Lung (tissue), 12 donors: ENCODE data around the gene COL17A1. TPM values are rescaled to one million over a fixed set of nuclear protein-coding genes. Genes with fewer than 3 reads are reported as not detected.

Source experiments
- ATAC-seq: fragments of 200-7000 bp; cut with Tn5 transposase; one replicate; pipeline ENCODE4 v1.9.1; 2020; ENCODE audit warnings: moderate number of reproducible peaks; ENCODE audit not compliant: insufficient read depth, low FRiP score
- DNase-seq, 3 donors: peaks; one replicate each; pipeline ENCODE4 v3.0.0-alpha.2; 2013 to 2017
- H3K27ac ChIP-seq, 2 donors: one replicate each; pipeline ENCODE4 v1.5.1; 2013; ENCODE audit warnings: mild to moderate bottlenecking in 2 of 2, moderate library complexity in 2 of 2, control low read depth in 1 of 2, inconsistent platforms in 1 of 2, low read depth in 1 of 2, low read length in 1 of 2
- H3K27me3 ChIP-seq, 3 donors: one replicate each; pipeline ENCODE4 v1.5.1; 2013; ENCODE audit warnings: low read length in 2 of 3; ENCODE audit not compliant: control insufficient read depth in 3 of 3, insufficient read depth in 3 of 3
- H3K36me3 ChIP-seq, 4 donors: one replicate each; pipeline ENCODE4 v1.5.1; 2013; ENCODE audit warnings: low read length in 4 of 4, mild to moderate bottlenecking in 1 of 4, moderate library complexity in 1 of 4; ENCODE audit not compliant: control insufficient read depth in 4 of 4, insufficient read depth in 4 of 4
- H3K4me1 ChIP-seq, 5 donors: one replicate each; pipeline ENCODE4 v1.5.1; 2013; ENCODE audit warnings: low read length in 5 of 5, mild to moderate bottlenecking in 2 of 5, moderate library complexity in 1 of 5; ENCODE audit not compliant: control insufficient read depth in 5 of 5, insufficient read depth in 5 of 5
- H3K4me3 ChIP-seq: one replicate; pipeline ENCODE4 v1.5.1; 2013; ENCODE audit warnings: mild to moderate bottlenecking, control low read depth, moderate library complexity
- H3K9ac ChIP-seq, 2 donors: one replicate each; pipeline ENCODE4 v1.5.1; 2013; ENCODE audit warnings: low read length in 2 of 2, control low read depth in 1 of 2; ENCODE audit not compliant: insufficient read depth in 1 of 2
- H3K9me3 ChIP-seq, 4 donors: one replicate each; pipeline ENCODE4 v1.5.1; 2013; ENCODE audit warnings: low read length in 3 of 4, mild to moderate bottlenecking in 1 of 4, moderate library complexity in 1 of 4; ENCODE audit not compliant: control insufficient read depth in 4 of 4, insufficient read depth in 3 of 4
- WGBS, 2 donors: extraction: QIAGEN DNeasy Blood & Tissue Kit; methylation state at CpG; one replicate each; pipeline ENCODE4 v1.1.7; 2013; 5-methylcytosine and 5-hydroxymethylcytosine counted together
- polyA plus RNA-seq, 2 donors: library from polyadenylated mRNA; stranded (reverse); fragments of 200-250 nt; gene quantifications; one replicate each; pipeline ENCODE4 v1.2.1, GENCODE V29; 2013
- total RNA-seq, 2 donors: library from RNA; depleted of rRNA in 1 of 2; stranded (reverse); fragments of >200 nt in 1 of 2; gene quantifications; one replicate each; pipeline ENCODE4 v1.2.1, GENCODE V29; 2014 to 2021
- TF ChIP-seq, protein P1 (sequence below): IDR thresholded peaks from 2 replicates; pipeline ENCODE4 v1.5.1; 2012; ENCODE audit warnings: mild to moderate bottlenecking; ENCODE audit errors: control extremely low read depth, extremely low read depth
- donor health status: control.
- donor health status: control.
- donor health status: Bipolar disorder and iron deficiency.
- donor health status: healthy.
- donor health status: DM: yes; HTN: yes; CAD: no.

The COL17A1 gene
- total and polyA plus RNA-seq, 4 donors = 0.92 to 2.5 (median 2.2) TPM

DNA sequence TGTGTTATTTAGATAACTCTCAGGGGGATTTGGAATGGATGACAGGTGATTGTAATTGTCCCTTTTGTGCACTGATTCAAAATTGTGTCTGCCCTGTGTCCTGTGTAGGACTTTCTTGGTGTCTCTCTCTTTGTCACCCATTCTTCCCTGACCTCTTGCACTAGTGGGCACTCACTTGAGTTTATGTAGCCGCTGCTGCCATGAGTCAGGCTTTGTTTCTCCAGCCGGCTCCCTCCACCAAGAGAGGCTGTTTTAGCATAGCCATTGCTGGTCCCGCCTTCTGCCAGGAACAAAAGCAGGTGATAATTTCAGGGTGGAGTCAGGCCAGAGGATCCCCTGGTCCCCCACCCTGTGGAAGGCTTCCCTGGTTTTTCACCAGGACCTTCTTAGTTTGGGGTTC is 8.4 kb downstream of the COL17A1 start:
- TF ChIP-seq, protein P1, sequence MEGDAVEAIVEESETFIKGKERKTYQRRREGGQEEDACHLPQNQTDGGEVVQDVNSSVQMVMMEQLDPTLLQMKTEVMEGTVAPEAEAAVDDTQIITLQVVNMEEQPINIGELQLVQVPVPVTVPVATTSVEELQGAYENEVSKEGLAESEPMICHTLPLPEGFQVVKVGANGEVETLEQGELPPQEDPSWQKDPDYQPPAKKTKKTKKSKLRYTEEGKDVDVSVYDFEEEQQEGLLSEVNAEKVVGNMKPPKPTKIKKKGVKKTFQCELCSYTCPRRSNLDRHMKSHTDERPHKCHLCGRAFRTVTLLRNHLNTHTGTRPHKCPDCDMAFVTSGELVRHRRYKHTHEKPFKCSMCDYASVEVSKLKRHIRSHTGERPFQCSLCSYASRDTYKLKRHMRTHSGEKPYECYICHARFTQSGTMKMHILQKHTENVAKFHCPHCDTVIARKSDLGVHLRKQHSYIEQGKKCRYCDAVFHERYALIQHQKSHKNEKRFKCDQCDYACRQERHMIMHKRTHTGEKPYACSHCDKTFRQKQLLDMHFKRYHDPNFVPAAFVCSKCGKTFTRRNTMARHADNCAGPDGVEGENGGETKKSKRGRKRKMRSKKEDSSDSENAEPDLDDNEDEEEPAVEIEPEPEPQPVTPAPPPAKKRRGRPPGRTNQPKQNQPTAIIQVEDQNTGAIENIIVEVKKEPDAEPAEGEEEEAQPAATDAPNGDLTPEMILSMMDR = no peak
- H3K9ac ChIP-seq = no peak overlapping the region
- WGBS, 2 donors = 75 to 76% methylated on average over 3 of the region's 3 CpGs
- no peak overlapping the region for H3K4me3 ChIP-seq
- no peaks in the 10 kb centered on the region for H3K36me3 ChIP-seq
- H3K27ac ChIP-seq = peak overlapping the region in 1 of 2 donors; percentile 27
- H3K9me3 ChIP-seq = no peaks in the 10 kb centered on the region
- H3K27me3 ChIP-seq = peaks cover 0 to 2% (median 0%) of the 10 kb centered on the region in 3 donors
- H3K4me1 ChIP-seq = peaks cover 0 to 4% (median 0%) of the 10 kb centered on the region in 5 donors
- DNase-seq (no peak), ATAC-seq (no peak)

DNA sequence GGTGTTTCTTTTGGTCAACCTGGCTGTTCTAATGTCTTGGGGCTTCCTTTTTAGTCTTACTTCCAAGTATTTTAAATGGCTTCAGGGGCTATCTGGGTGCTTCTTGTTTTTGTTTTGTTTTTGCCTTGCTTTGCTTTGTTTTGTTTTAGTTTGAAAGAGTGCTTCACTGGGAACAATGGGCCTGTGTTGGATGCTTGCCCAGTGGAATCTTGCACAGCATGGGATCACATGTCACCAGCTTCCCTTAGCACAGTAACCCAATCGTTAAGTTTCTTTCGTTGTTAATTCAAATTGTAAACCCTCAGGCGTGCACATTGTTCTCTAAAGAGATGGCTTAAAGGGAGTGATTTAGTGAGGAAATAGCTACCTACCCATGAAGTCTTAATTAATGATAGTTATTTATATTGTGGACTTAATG is 8.9 kb downstream of the COL17A1 start:
- peaks cover 0 to 4% (median 0%) of the 10 kb centered on the region in 5 donors for H3K4me1 ChIP-seq
- no peaks in the 10 kb centered on the region for H3K36me3 ChIP-seq
- ATAC-seq = no peak
- H3K9ac ChIP-seq = no peak overlapping the region
- TF ChIP-seq, protein P1 = no peak
- H3K9me3 ChIP-seq = no peaks in the 10 kb centered on the region
- H3K4me3 ChIP-seq = no peak overlapping the region
- peak overlapping the region in 1 of 2 donors; percentile 66 for H3K27ac ChIP-seq
- 35 to 51% methylated on average over 3 of the region's 3 CpGs for WGBS, 2 donors
- peaks cover 0 to 2% (median 0%) of the 10 kb centered on the region in 3 donors for H3K27me3 ChIP-seq
- peak; percentile 51 to 87 (median 73) for DNase-seq

DNA sequence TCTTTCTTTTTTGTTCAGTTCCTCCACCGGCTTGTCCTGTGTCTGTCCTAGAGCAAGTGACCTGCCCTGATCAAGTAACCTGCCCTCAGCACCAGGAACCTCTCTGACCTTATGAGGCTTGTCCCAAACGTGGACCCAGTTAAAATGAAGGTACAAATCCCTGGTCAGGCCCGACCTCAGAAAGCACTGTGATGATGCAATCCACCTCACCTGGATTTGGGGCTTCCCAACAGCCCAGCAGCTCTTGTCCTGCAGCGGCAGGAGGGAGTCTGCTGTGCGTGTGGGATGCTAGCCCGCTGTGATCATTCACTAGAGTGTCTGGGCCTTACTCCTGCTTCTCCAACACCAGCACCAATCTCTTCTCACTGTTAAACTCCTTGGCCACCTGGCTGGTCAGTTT is 11.2 kb downstream of the COL17A1 start:
- Histone ChIP-seq H3K4me3 (no peak overlapping the region), H3K27me3 (peaks cover 0 to 2% (median 0%) of the 10 kb centered on the region in 3 donors), H3K4me1 (peaks cover 0 to 4% (median 0%) of the 10 kb centered on the region in 5 donors), H3K36me3 (no peaks in the 10 kb centered on the region), H3K9me3 (no peaks in the 10 kb centered on the region), H3K9ac (no peak overlapping the region), H3K27ac (no peak overlapping the region)
- no peak for DNase-seq
- no peak for ATAC-seq
- WGBS, 2 donors = 82 to 91% methylated on average over 6 of the region's 6 CpGs
- TF ChIP-seq, protein P1 = no peak

DNA sequence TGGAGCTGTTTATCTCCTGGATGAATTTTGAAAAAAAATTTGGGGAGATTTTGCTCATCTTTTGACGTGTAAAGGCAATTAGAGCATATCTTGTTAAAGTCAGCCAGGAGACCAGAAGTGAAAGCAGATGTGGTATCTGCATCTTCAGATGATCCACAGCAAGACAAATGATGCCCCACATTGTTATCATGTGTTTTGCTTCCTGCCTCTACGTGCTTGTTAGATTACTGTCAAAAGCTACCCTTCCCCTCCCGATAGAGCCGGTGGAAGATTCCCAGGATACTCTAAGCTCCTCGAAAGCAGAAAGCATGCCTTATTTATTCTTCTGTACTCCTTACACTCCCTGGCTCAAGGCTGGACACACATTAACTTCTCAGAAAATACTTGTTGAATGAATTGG is 12.9 kb downstream of the COL17A1 start:
- Histone ChIP-seq H3K27me3 (peaks cover 0 to 2% (median 0%) of the 10 kb centered on the region in 3 donors), H3K4me3 (no peak overlapping the region), H3K9ac (no peak overlapping the region), H3K4me1 (peaks cover 0 to 4% (median 0%) of the 10 kb centered on the region in 5 donors), H3K9me3 (peaks cover 0 to 1% (median 0%) of the 10 kb centered on the region in 4 donors), H3K36me3 (no peaks in the 10 kb centered on the region), H3K27ac (no peak overlapping the region)
- 31 to 65% methylated on average over 5 of the region's 5 CpGs for whole genome bisulfite sequencing, 2 donors
- ATAC-seq = no peak
- TF ChIP-seq, protein P1 = no peak
- DNase-seq = no peak
